Gastrocnemius medialis (tissue), 4 donors: ENCODE measurements around the gene DNAH6. TPM values are rescaled to one million over a fixed set of nuclear protein-coding genes. Genes with fewer than 3 reads are reported as not detected.

Experiments
- ATAC-seq, 2 donors: fragments of 150-250 bp; one replicate each; pipeline ENCODE4 v1.9.1; 2016
- DNase-seq, 2 donors: peaks; one replicate each; pipeline ENCODE4 v3.0.0-alpha.2; 2019
- H3K27ac ChIP-seq, 4 donors: fragments of 200-600 bp; sonication (generic); 1 replicate in 1 of 4; 2 replicates in 3 of 4; pipeline ENCODE4 v1.5.1; 2016 to 2018; ENCODE audit warnings: mild to moderate bottlenecking in 2 of 4, moderate library complexity in 1 of 4
- H3K27me3 ChIP-seq, 3 donors: fragments of 200-600 bp; sonication (generic) in 2 of 3; 1 replicate in 1 of 3; 2 replicates in 2 of 3; pipeline versions ENCODE4 v1.5.1 to v1.6.0; 2016 to 2019; ENCODE audit warnings: mild to moderate bottlenecking in 1 of 3, moderate library complexity in 1 of 3
- H3K36me3 ChIP-seq, 2 donors: fragments of 200-600 bp; sonication (generic) in 1 of 2; one replicate each; pipeline ENCODE4 v1.5.1; 2017 to 2018
- H3K4me1 ChIP-seq, 2 donors: fragments of 200-600 bp; sonication (generic) in 1 of 2; one replicate each; pipeline ENCODE4 v1.5.1; 2016 to 2017; ENCODE audit warnings: mild to moderate bottlenecking in 2 of 2
- H3K4me3 ChIP-seq, 4 donors: fragments of 200-600 bp; sonication (generic) in 3 of 4; 1 replicate in 1 of 4; 2 replicates in 3 of 4; pipeline ENCODE4 v1.5.1; 2016 to 2019; ENCODE audit warnings: mild to moderate bottlenecking in 2 of 4
- H3K9me3 ChIP-seq, 3 donors: fragments of 200-600 bp; sonication (generic) in 2 of 3; 1 replicate in 1 of 3; 2 replicates in 2 of 3; pipeline ENCODE4 v1.5.1; 2016 to 2019
- POLR2A ChIP-seq, 2 donors: fragments of 450-650 bp; IDR thresholded peaks; one replicate each; pipeline ENCODE4 v1.6.1; 2017; ENCODE audit warnings: antibody characterized with exemption in 2 of 2, mild to moderate bottlenecking in 2 of 2, moderate library complexity in 2 of 2
- in situ Hi-C, 4 donors: fragments of 200-750 bp; cut with MboI; loops; one replicate each; pipeline versions ENCODE4 v1.15.0 to v1.8.0; 2017; ENCODE audit warnings: low sequenced_read_pairs in 4 of 4
- intact Hi-C: fragments of 100-400 bp; cut with DNase I; formaldehyde crosslinking; loops from one replicate; pipeline ENCODE4 v1.15.1; 2023; ENCODE audit warnings: low total_unique reads
- total RNA-seq, 4 donors: library from RNA; depleted of rRNA; stranded (reverse); fragments of >200 nt; gene quantifications; one replicate each; pipeline versions ENCODE4 v1.1.0 to v1.2.3, GENCODE V29; 2016
- TF ChIP-seq, protein P1 (sequence below), 5 experiments: fragments of 450-650 bp in 3 of 5; fragments of 200-600 bp in 2 of 5; sonication (generic) in 2 of 5; IDR thresholded peaks in 4 of 5; conservative IDR thresholded peaks in 1 of 5; 1 replicate in 4 of 5; 2 replicates in 1 of 5; pipeline ENCODE4 v1.5.1; 2016 to 2019; ENCODE audit warnings: antibody characterized with exemption in 5 of 5, mild to moderate bottlenecking in 3 of 5, moderate library complexity in 3 of 5

Gene DNAH6
- total RNA-seq, 4 donors from 2014 or later, result not detected

GRCh38 chr2:84579661-84580060 lies 63.4 kb downstream of the DNAH6 start:
- no peak overlapping the region for H3K27ac ChIP-seq
- TF ChIP-seq, protein P1, sequence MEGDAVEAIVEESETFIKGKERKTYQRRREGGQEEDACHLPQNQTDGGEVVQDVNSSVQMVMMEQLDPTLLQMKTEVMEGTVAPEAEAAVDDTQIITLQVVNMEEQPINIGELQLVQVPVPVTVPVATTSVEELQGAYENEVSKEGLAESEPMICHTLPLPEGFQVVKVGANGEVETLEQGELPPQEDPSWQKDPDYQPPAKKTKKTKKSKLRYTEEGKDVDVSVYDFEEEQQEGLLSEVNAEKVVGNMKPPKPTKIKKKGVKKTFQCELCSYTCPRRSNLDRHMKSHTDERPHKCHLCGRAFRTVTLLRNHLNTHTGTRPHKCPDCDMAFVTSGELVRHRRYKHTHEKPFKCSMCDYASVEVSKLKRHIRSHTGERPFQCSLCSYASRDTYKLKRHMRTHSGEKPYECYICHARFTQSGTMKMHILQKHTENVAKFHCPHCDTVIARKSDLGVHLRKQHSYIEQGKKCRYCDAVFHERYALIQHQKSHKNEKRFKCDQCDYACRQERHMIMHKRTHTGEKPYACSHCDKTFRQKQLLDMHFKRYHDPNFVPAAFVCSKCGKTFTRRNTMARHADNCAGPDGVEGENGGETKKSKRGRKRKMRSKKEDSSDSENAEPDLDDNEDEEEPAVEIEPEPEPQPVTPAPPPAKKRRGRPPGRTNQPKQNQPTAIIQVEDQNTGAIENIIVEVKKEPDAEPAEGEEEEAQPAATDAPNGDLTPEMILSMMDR (IDR thresholded peaks at IDR 0.05 in 4 of 5, conservative IDR thresholded peaks at IDR 0.05 in 1 of 5), result no peak
- TF ChIP-seq POLR2A (IDR thresholded peaks at IDR 0.05), result no peak
- H3K9me3 ChIP-seq, result no peaks in the 10 kb centered on the region
- in situ Hi-C loops (no loop called here), intact Hi-C loops (no loop called here)
- H3K4me3 ChIP-seq, result no peak overlapping the region
- H3K27me3 ChIP-seq, result no peaks in the 10 kb centered on the region
- H3K4me1 ChIP-seq, result no peaks in the 10 kb centered on the region
- no peaks in the 10 kb centered on the region for H3K36me3 ChIP-seq
- ATAC-seq (no peak), DNase-seq (no peak)

DNA sequence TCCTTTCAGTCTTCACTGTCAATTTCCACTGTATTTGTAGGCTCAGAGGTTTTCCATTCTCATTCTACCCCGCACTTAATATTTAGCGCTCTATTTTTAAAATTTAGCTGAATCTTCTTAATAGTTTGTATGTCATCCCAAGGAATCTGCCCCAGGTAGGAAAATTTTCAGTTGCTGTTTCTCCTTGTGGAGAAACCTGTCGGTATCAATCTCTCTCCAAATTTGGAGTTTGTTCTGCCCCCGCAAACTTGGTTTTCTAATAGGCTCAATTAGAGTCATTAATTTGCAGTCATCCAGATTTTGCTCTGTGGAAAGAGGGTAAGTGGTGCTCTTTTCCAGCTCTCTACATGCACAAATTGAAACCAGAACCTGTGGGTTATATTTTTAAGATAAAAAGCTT lies 87.6 kb downstream of the DNAH6 start:
- intact Hi-C loops, result no loop called here
- no peak for TF ChIP-seq POLR2A (IDR thresholded peaks at IDR 0.05)
- TF ChIP-seq, protein P1 (IDR thresholded peaks at IDR 0.05 in 4 of 5, conservative IDR thresholded peaks at IDR 0.05 in 1 of 5), result no peak
- in situ Hi-C loops, result no loop called here

GRCh38 chr2:84613082-84613481 lies 96.8 kb downstream of the DNAH6 start:
- in situ Hi-C loops (no loop called here), intact Hi-C loops (no loop called here)
- no peak for DNase-seq
- ATAC-seq, result no peak
- Histone ChIP-seq H3K4me1 (no peaks in the 10 kb centered on the region), H3K36me3 (no peaks in the 10 kb centered on the region), H3K27me3 (no peaks in the 10 kb centered on the region), H3K4me3 (no peak overlapping the region), H3K27ac (no peak overlapping the region), H3K9me3 (no peaks in the 10 kb centered on the region)
- TF ChIP-seq, protein P1 (IDR thresholded peaks at IDR 0.05 in 4 of 5, conservative IDR thresholded peaks at IDR 0.05 in 1 of 5), result no peak
- TF ChIP-seq POLR2A (IDR thresholded peaks at IDR 0.05), result no peak

More for the DNA sequence above, 87.6 kb downstream of the DNAH6 start:
- H3K27ac ChIP-seq, result no peak overlapping the region
- H3K9me3 ChIP-seq, result no peaks in the 10 kb centered on the region
- H3K36me3 ChIP-seq, result no peaks in the 10 kb centered on the region
- ATAC-seq (no peak), DNase-seq (no peak)
- no peaks in the 10 kb centered on the region for H3K27me3 ChIP-seq
- H3K4me3 ChIP-seq, result no peak overlapping the region
- H3K4me1 ChIP-seq, result no peaks in the 10 kb centered on the region

GRCh38 chr2:84619794-84620371 lies 103.6 kb downstream of the DNAH6 start:
- DNase-seq (no peak), ATAC-seq (no peak)
- Histone ChIP-seq H3K27ac (no peak overlapping the region), H3K36me3 (no peaks in the 10 kb centered on the region), H3K9me3 (no peaks in the 10 kb centered on the region), H3K4me1 (no peaks in the 10 kb centered on the region), H3K27me3 (no peaks in the 10 kb centered on the region), H3K4me3 (no peak overlapping the region)
- intact Hi-C loops (no loop called here), in situ Hi-C loops (no loop called here)
- no peak for TF ChIP-seq POLR2A (IDR thresholded peaks at IDR 0.05)
- TF ChIP-seq, protein P1 (IDR thresholded peaks at IDR 0.05 in 4 of 5, conservative IDR thresholded peaks at IDR 0.05 in 1 of 5), result no peak

DNA sequence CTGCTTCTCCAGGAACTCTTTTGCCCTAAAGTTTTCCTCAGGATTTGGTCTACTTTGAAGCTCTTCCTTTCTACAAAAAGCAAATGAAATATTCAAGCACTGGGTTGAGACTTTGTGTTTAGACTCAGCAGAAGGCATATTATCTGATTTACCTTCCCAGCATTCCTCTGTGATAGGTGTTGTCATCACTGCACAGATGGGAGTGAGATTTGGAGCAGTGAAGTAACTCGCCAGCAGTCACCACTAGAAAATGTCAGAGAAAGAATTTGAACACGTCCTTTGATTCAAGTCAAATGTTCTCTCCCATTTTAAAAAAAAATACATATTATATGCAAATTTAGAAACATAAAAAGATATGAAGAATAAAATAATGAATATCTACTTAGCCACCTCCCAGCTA lies 112.2 kb downstream of the DNAH6 start:
- H3K4me1 ChIP-seq, result no peaks in the 10 kb centered on the region
- no peaks in the 10 kb centered on the region for H3K27me3 ChIP-seq
- DNase-seq (no peak), ATAC-seq (no peak)
- no peak overlapping the region for H3K4me3 ChIP-seq
- no peak for TF ChIP-seq POLR2A (IDR thresholded peaks at IDR 0.05)
- TF ChIP-seq, protein P1 (IDR thresholded peaks at IDR 0.05 in 4 of 5, conservative IDR thresholded peaks at IDR 0.05 in 1 of 5), result no peak
- in situ Hi-C loops (no loop called here), intact Hi-C loops (no loop called here)
- H3K27ac ChIP-seq, result no peak overlapping the region
- no peaks in the 10 kb centered on the region for H3K36me3 ChIP-seq
- H3K9me3 ChIP-seq, result no peaks in the 10 kb centered on the region
